ENCODE data around the gene SLC11A1. TPM values are rescaled to one million over a fixed set of nuclear protein-coding genes. Genes with fewer than 3 reads are reported as not detected.

SLC11A1 gene
- total and polyA plus RNA-seq, 2 of the 4 experiments (the other 2 are of a cell fraction) = under 0.01 to 0.07 TPM

DNA sequence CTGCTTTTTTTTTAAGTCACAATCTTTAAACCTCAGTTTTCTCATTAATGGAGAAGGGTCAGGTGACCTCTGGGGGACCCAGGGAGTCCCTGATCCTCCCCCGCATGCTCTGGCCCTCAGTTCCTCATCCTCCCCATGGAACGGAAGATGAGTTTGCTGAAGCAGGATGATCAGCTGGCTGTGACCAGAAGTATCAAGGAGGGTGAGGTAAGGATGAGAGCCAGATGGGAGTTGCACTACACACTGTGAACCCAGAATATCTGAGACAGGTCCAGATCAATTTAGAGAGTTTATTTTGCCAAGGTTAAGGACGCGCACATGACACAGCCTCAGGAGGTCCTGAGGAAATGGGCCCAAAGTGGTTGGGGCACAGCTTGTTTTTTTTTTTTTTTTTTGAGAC is 21.6 kb upstream of the SLC11A1 start:
- no peak overlapping the region for H3K56ac ChIP-seq (ENCODE audit: extremely low read depth, insufficient read depth, low read length)
- CTCF ChIA-PET = no interaction called here
- peaks cover 4% of the 10 kb centered on the region; the same call in 1 of the 2 replicates for H3K27me3 ChIP-seq (ENCODE audit: control insufficient read depth, insufficient read depth, low read length)
- H2AFZ ChIP-seq (replicated peaks; ENCODE audit: low read length, poor library complexity) = no peak overlapping the region
- peaks cover 2% of the 10 kb centered on the region; the same call in 1 of the 2 replicates for H3K4me1 ChIP-seq (ENCODE audit: control insufficient read depth, insufficient read depth, low read length)
- no peak overlapping the region for H3K4ac ChIP-seq (ENCODE audit: low read depth, low read length)
- H2AK5ac ChIP-seq (ENCODE audit: low read depth, low read length) = no peak overlapping the region
- no peak overlapping the region for H3K4me2 ChIP-seq (ENCODE audit: low read depth, low read length)
- intact Hi-C loops (cut with micrococcal nuclease) = no loop called here
- no peaks in the 10 kb centered on the region for H3K9me3 ChIP-seq (ENCODE audit: control insufficient read depth, insufficient read depth, low read length)
- H3K79me1 ChIP-seq (ENCODE audit: low read depth in 1 of 2, low read length in 2 of 2) = no peaks in the 10 kb centered on the region
- no peak overlapping the region for H3K4me3 ChIP-seq (ENCODE audit: insufficient read depth, low read depth, low read length)
- no peak overlapping the region for H3K23ac ChIP-seq (ENCODE audit: low read depth, low read length)
- no peak overlapping the region for H2BK5ac ChIP-seq (ENCODE audit: low read depth, low read length, poor library complexity, severe bottlenecking)
- no peak overlapping the region for H2BK120ac ChIP-seq (ENCODE audit: low read depth, low read length)
- no peaks in the 10 kb centered on the region for H3K9me1 ChIP-seq (ENCODE audit: insufficient read depth, low read length)
- no peaks in the 10 kb centered on the region for H3K36me3 ChIP-seq (ENCODE audit: control insufficient read depth, insufficient read depth, low read length)
- no peak overlapping the region for H3K27ac ChIP-seq (ENCODE audit: insufficient read depth, low read length)
- no peaks in the 10 kb centered on the region for H4K20me1 ChIP-seq (ENCODE audit: insufficient read depth, low read length)
- POLR2A ChIA-PET (ENCODE audit: unreplicated experiment) = interaction anchor here (0.6 kb wide), 2 partner anchors 129 to 210 kb away, joined by 4 to 7 read pairs; no protein-coding TSS in a partner anchor
- no TSS peak for BruUV-seq (replicated peaks)
- no peak for ATAC-seq (ENCODE audit: low read depth)
- H4K5ac ChIP-seq (ENCODE audit: low read depth, low read length) = no peak overlapping the region
- TF ChIP-seq BHLHE40 (IDR thresholded peaks at IDR 0.05; ENCODE audit: low read depth, low read length) = no peak
- no peak for TF ChIP-seq MXI1 (IDR thresholded peaks at IDR 0.05; ENCODE audit: borderline replicate concordance, low read depth, low read length)
- H3K18ac ChIP-seq (ENCODE audit: low read depth, low read length) = no peak overlapping the region
- WGBS, 2 experiments (ENCODE audit: extremely low coverage in 2 of 2, insufficient read length in 1 of 2) = no CpG with 5 or more reads among the region's 4 CpGs
- no peak overlapping the region for H2BK20ac ChIP-seq (ENCODE audit: low read depth, low read length)
- H3K9ac ChIP-seq (ENCODE audit: low read depth, low read length) = no peak overlapping the region
- no peak for DNase-seq
- in situ Hi-C loops (cut with MboI; ENCODE audit: low sequenced_read_pairs) = no loop called here
- dilution Hi-C loops (cut with HindIII; ENCODE audit: low sequenced_read_pairs, unreplicated experiment) = no loop called here
- no peak overlapping the region for H3K14ac ChIP-seq (replicated peaks; ENCODE audit: low read depth, low read length)
- no peak overlapping the region for H4K91ac ChIP-seq (ENCODE audit: insufficient read depth, low read depth, low read length)
- no peak overlapping the region for H4K8ac ChIP-seq (ENCODE audit: low read depth in 2 of 2, low read length in 2 of 2)
- H2AK9ac ChIP-seq (replicated peaks; ENCODE audit: low read depth, low read length, poor library complexity) = no peak overlapping the region
- H2BK15ac ChIP-seq (ENCODE audit: low read depth, low read length) = no peak overlapping the region
